HPDE6-E6E7 (cell line): Measurements from ENCODE around the gene SESTD1.
"Not testable (repeated sequence)": the region's sequence is repeated elsewhere in the genome, so short reads cannot be mapped to it uniquely, and the experiment has no call there.

Source experiments
- DNase-seq: peaks from one replicate; pipeline ENCODE4 v3.0.0; 2011; ENCODE audit warnings: missing footprints; ENCODE audit errors: extremely low spot score

The SESTD1 gene

GRCh38 chr2:179238027-179238426 lies 26.6 kb downstream of the SESTD1 start:
- no peak for DNase-seq

- no peak for DNase-seq
Measured at GRCh38 chr2:179237209-179237946, 27.3 kb downstream of the SESTD1 start.

DNA sequence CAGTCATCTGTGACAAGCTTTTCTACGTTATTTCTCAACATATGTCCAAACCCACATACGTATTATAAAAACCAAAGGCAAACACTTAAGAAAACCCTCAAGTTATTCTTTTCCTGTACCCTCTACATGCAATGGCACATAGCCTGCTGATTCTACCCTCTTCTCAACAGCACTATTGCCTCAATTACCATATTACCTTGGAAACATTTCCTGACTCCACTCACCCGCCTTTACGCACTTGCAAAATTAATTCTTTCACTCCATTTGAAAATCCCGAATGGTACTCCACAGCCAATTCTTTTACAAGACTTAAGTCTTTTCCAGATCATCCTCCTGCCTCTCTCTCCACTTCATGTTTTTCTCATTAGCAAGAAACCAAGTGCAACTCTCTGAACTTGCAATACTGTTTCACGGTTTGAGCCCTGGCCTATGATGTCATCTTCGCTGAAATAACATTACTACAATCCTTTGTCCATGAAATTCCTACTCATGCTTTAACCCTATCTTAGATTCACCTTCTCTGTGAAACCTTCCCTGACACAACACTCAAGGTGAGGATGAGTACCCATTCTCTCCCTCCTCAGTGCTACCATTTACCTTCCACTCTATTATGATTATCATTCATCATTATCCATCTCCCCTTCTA lies 29.0 kb downstream of the SESTD1 start:
- no peak for DNase-seq

DNA sequence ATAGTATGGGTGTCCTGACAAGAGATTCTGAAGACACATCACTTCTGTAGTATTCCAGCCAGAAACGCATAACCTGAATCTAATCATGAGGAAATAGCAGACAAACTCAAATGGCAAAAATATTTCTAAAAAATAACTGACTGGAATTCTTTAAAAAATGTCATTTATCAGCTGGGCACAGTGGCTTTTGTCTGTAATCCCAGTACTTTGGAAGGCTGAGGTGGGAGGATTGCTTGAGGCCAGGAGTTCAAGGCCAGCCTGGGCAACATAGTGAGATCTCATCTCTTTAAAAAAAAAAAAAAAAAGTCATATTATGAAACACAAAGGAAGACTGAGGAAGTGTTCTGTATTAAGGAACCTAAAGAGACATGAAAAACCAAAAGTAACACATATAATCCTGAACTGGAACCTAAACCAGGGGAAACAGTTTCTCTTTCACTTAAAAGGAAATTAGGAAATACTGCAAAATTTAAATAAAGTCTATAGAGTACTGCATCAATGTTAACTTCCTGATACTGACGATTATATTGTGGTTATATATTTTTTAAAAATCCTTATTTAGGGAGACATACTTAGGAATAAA lies 29.9 kb downstream of the SESTD1 start:
- no peak for DNase-seq

GRCh38 chr2:179233626-179234430 lies 30.8 kb downstream of the SESTD1 start:
- DNase-seq: no peak

- DNase-seq: no peak
Measured at GRCh38 chr2:179233083-179233490, 31.5 kb downstream of the SESTD1 start.

GRCh38 chr2:179226961-179227259 lies 37.7 kb downstream of the SESTD1 start:
- no peak for DNase-seq

DNA sequence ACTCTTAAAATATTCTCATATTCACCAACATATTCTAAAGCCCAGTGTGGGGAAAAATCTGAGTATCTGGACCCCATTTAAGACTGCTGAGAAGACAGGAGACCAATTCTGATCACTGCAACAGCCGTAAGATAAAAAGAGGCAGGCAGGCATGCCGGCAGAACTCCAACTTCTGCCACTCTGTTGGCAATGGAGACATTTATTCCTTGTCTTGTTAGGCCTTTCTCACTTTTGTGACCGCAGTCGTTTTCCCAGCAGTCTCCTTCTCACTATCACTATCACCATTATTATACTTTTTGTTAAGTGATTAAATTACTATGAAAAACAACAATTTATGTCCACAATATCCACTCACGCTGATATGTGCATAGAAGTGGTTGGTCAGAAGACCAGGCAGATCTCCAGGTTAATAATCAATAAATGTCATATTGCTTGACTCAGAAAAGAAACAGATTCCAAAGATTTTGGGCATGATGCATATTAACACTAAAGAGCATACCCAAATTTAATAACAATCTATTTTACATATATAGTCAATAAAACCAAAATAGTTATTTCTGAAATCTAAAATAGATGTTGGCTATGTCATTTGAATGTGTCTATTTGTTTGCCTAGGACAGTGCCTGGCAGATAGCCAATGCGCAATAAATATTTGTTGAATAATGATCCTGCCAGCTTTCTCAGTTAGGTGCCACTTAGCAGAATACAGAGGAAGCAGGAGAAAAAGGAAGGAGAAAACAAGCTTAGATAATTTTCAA lies 38.2 kb downstream of the SESTD1 start:
- no peak for DNase-seq

GRCh38 chr2:179224361-179224760 lies 40.3 kb downstream of the SESTD1 start:
- DNase-seq: no peak

- DNase-seq: no peak
Measured at GRCh38 chr2:179222076-179222475, 42.6 kb downstream of the SESTD1 start.

- peak; percentile 45 for DNase-seq
Measured at GRCh38 chr2:179218848-179219594, 45.6 kb downstream of the SESTD1 start.

DNA sequence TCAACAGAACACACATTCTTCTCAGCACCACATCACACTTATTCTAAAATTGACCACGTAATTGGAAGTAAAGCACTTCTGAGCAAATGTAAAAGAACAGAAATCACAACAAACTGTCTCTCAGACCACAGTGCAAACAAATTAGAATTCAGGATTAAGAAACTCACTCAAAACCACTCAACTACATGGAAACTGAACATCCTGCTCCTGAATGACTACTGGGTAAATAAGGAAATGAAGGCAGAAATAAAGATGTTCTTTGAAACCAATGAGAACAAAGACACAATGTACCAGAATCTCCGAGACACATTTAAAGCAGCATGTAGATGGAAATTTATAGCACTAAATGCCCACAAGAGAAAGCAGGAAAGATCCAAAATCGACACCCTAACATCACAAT lies 50.0 kb downstream of the SESTD1 start:
- DNase-seq: not testable (repeated sequence)

DNA sequence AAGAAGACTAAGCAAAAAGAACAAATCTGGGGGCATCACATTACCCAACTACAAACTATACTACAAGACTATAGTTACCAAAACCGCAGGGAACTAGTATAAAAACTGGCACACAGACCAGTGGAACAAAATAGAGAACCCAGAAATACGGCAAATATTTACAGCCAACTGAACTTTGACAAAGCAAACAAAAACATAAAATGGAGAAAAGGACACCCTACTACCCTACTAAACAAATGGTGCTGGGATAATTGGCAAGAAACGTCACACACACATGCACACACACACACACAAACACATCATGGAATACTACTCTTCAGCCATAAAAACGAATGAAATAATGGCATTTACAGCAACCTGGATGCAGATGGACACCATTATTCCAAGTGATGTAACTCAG lies 53.3 kb downstream of the SESTD1 start:
- DNase-seq: no peak

- not testable (repeated sequence) for DNase-seq
Measured at GRCh38 chr2:179208277-179208676, 56.4 kb downstream of the SESTD1 start.

DNA sequence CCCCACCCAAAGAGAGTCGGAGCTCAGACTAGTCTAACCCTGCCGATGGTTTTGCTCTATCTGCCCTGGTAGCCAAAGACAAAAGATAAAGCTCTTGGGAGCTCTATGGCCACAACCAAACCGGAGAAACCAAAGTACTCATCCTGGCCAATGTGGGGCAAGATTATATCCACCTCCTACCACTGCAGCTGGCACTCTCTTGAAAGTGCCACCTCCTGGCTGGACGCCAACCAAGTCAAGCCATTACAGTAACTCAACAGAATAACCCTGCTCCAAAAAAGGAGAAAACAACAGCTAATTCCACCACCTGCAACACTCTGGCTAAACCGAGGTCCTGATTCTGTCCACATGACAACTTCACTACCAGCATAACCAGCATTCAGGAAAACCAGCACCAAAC lies 57.6 kb downstream of the SESTD1 start:
- no peak for DNase-seq

DNA sequence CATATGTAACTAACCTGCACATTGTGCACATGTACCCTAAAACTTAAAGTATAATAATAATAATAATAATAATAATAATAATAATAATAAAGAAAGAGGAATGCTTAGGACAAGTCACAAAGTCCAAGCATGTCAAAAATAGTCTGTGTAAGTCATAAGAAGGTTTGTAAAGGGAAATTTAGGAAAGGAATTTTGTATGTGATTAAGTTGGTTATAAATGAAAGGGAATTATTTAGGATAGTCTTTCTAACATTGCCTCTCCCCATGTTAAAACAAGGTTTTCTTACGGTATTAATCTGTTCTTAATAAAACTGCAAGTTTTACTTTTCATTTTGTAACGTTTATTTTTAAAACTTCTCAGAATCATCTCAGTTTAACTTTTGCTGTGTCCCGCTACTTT lies 62.8 kb downstream of the SESTD1 start:
- DNase-seq: no peak

GRCh38 chr2:179195926-179196590 lies 68.6 kb downstream of the SESTD1 start:
- DNase-seq: not testable (repeated sequence)

DNA sequence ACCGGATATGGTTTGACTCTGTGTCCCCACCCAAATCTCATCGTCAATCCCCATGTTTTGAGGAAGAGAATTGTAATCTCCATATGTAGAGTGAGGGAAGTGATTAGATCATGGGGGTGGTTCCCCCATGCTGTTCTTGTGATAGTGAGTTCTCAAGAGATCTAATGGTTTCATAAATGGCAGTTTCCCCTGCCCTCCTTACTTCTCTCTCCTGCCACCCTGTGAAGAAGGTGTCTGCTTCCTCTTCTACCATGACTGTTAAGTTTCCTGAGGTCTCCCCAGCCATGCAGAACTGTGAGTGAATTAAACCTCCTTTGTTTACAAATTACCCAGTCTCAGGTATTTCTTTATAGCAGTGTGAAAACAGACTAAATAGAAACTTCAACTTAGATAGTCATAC lies 69.5 kb downstream of the SESTD1 start:
- no peak for DNase-seq

DNA sequence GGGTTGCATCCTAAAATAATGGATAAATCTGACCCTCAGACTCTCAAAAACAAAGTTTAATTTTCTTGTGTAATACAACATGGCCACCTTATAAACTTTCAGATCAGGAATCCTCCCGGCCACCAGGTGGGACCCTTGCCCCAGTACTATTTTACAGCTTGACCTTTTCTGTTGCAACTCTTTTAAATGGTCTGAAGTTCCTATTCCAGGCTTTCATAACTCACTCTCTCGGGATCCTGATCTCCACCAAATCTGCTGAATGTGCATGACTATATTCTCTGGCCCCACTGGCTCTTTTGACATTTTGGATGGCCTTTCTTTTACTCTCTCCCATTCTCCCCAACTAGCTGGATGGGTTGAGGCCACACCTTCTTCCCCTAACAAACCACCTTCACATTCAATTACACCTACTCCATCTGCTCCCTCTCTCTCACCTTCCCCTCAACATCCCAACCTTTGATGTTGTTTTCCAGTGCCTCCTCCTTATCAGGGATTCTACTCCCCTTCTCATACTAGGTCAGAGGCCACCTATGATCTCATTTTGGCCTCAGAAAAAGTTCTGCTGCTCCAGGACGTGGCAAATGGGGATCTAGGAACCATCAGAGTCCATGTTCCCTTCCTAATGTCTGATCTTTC lies 70.8 kb downstream of the SESTD1 start:
- DNase-seq: no peak

GRCh38 chr2:179191110-179191509 lies 73.5 kb downstream of the SESTD1 start:
- DNase-seq: no peak
